ENCODE data around the gene AP2B1.

The AP2B1 gene

DNA sequence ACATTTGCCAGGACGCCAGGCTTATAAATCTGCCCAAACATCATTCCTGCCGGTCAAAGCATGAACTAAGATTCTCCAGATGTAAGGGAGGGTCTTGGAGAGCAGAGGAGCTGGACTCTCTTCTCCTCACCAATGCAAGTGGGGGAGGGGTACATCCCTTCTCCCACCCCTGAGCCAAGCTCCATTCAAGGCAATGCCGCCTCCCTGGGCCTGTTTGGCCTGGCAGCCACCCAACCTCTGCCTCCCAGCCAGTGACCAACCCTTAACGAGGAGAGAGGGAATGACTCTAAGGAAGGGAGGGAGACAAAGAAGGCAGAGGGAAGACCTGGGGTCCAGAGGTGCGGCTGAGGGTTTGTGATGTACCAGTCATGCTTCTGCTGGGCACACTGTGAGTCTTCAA is 187.4 kb downstream of the AP2B1 start:
- Histone ChIP-seq H3K4me1 (ENCODE audit: insufficient read depth, low read length) (peaks cover 7% of the 10 kb centered on the region), H3K36me3 (ENCODE audit: insufficient read depth, low read length) (no peaks in the 10 kb centered on the region), H3K4me3 (ENCODE audit: low read length) (no peak overlapping the region), H3K27me3 (ENCODE audit: insufficient read depth, low read length) (peaks cover 13% of the 10 kb centered on the region), H3K9me3 (ENCODE audit: low read length) (no peaks in the 10 kb centered on the region), H2AFZ (ENCODE audit: low read depth, low read length) (no peak overlapping the region)

DNA sequence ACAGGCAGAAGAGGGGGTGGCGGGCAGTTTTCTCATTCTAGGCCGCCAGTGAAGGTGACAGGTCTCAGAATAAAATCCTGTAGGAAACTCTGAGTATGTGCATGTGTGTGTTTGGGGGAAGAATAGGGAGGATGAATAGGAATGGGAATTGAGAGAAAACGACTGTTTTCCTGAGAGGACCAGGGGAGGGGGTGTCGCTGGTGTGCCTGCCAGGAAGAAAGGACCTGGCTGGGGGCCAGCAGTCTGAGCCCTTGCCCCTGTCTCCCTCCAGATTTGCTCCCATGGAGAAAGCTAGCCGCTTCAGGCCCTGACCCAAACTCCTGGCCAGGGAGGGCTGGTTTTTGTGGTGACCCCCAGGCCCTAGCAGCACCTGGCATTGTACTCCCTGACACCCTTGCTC is 187.9 kb downstream of the AP2B1 start:
- no peak overlapping the region for H3K4me3 ChIP-seq (ENCODE audit: low read length)
- H3K27me3 ChIP-seq (ENCODE audit: insufficient read depth, low read length) = peaks cover 13% of the 10 kb centered on the region
- H3K36me3 ChIP-seq (ENCODE audit: insufficient read depth, low read length) = no peaks in the 10 kb centered on the region
- H3K4me1 ChIP-seq (ENCODE audit: insufficient read depth, low read length) = peaks cover 7% of the 10 kb centered on the region
- H2AFZ ChIP-seq (ENCODE audit: low read depth, low read length) = no peak overlapping the region
- H3K9me3 ChIP-seq (ENCODE audit: low read length) = no peaks in the 10 kb centered on the region

DNA sequence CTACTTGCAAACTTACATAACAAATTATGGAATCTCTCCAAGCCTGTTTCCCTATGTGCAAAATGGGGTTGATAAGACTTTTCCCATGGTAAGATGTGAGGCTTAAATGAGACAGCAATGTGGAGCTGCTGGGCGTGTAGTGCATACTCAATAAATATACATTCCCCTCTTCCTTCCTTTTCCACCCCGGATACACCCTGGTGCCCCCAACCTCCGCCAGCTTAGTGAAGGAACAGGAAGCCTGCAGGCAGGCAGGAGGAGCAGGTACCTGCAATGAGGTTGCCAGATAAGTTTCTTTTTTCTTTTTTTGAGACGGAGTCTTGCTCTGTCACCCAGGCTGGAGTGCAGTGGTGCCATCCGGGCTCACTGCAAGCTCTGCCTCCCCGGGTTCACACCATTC is 188.5 kb downstream of the AP2B1 start:
- Histone ChIP-seq H3K4me1 (ENCODE audit: insufficient read depth, low read length) (peaks cover 7% of the 10 kb centered on the region), H3K9me3 (ENCODE audit: low read length) (no peaks in the 10 kb centered on the region)

More for the DNA sequence above, 188.5 kb downstream of the AP2B1 start:
- Histone ChIP-seq H3K27me3 (ENCODE audit: insufficient read depth, low read length) (peaks cover 13% of the 10 kb centered on the region), H2AFZ (ENCODE audit: low read depth, low read length) (no peak overlapping the region), H3K36me3 (ENCODE audit: insufficient read depth, low read length) (no peaks in the 10 kb centered on the region), H3K4me3 (ENCODE audit: low read length) (no peak overlapping the region)
